ENCODE data around the gene DYRK4. TPM values are rescaled to one million over a fixed set of nuclear protein-coding genes. Genes with fewer than 3 reads are reported as not detected.
"Not testable (repeated sequence)": the region's sequence is repeated elsewhere in the genome, so short reads cannot be mapped to it uniquely, and the experiment has no call there.

The DYRK4 gene, protein sequence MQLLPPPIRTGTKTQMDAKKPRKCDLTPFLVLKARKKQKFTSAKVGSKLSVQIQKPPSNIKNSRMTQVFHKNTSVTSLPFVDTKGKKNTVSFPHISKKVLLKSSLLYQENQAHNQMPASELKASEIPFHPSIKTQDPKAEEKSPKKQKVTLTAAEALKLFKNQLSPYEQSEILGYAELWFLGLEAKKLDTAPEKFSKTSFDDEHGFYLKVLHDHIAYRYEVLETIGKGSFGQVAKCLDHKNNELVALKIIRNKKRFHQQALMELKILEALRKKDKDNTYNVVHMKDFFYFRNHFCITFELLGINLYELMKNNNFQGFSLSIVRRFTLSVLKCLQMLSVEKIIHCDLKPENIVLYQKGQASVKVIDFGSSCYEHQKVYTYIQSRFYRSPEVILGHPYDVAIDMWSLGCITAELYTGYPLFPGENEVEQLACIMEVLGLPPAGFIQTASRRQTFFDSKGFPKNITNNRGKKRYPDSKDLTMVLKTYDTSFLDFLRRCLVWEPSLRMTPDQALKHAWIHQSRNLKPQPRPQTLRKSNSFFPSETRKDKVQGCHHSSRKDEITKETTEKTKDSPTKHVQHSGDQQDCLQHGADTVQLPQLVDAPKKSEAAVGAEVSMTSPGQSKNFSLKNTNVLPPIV
- total RNA-seq: 10 to 100 TPM; 10.9 to 16.6 TPM
- polyA plus RNA-seq (2013, experiment 1 of 2): 35.1 TPM
- 35.8 TPM for polyA plus RNA-seq (2013, experiment 2 of 2)
- long read RNA-seq, experiment 1, partial matches to known transcripts: 0 of 2 reads
- long read RNA-seq, experiment 1, other reads (novel, unspliced or antisense): 0 of 2 reads
- long read RNA-seq, experiment 2, partial matches to known transcripts: 0 of 1 reads
- long read RNA-seq, experiment 2, other reads (novel, unspliced or antisense): 0 of 1 reads
- long read RNA-seq, experiment 3, partial matches to known transcripts: 4 of 6 reads
- long read RNA-seq, experiment 3, other reads (novel, unspliced or antisense): 0 of 6 reads
- long read RNA-seq, experiment 4, partial matches to known transcripts: 6 of 18 reads
- long read RNA-seq, experiment 4, other reads (novel, unspliced or antisense): 8 of 18 reads

DNA sequence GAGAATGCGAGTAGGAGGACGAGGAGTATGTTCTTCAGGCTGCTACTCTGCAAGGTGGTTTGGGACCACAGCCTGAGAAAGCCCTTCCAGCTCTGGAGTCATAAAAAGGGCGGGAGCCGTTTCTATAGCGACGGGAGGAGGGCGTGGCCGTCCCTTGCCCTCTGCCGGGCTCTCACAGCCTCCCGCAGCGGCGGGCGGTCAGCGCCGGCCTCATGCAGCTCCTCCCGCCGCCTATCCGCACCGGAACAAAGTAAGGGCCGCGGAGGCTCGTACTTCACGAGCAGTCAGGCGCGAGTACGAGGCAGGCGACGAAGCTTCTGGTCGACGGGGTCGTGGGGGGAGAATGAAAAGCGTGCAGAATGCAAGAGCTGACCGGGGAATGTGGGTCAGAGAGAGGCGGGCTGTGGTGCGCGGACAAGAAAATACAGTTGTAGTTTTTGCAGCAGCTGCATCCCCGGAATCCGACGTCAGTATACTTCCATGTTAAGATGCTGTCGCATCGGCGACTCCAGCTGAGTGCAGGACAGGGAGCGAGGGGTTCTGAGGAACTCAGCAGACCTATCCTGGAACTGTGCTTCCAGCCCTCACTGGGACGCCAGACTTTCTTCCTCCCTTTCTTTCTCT lies at the start of gene DYRK4:
Gene DYRK4 (plus strand): TSS at position 175 of the 624 bp plus-strand sequence. CDS start 38 bp downstream, at position 213.
- peaks cover 42% of the 10 kb centered on the region for H3K27me3 Mint-ChIP-seq (ENCODE audit: insufficient read depth)
- H3K4me1 ChIP-seq (ENCODE audit: control insufficient read depth, insufficient read depth, low read length): no peaks in the 10 kb centered on the region
- H3K4me1 Mint-ChIP-seq: peaks cover 8% of the 10 kb centered on the region
- H3K9me3 Mint-ChIP-seq: no peaks in the 10 kb centered on the region
- no peak within 1 kb of the TSS for H3K9ac ChIP-seq (ENCODE audit: extremely low read depth, low read length, poor library complexity, severe bottlenecking)
- TF ChIP-seq, protein P1, sequence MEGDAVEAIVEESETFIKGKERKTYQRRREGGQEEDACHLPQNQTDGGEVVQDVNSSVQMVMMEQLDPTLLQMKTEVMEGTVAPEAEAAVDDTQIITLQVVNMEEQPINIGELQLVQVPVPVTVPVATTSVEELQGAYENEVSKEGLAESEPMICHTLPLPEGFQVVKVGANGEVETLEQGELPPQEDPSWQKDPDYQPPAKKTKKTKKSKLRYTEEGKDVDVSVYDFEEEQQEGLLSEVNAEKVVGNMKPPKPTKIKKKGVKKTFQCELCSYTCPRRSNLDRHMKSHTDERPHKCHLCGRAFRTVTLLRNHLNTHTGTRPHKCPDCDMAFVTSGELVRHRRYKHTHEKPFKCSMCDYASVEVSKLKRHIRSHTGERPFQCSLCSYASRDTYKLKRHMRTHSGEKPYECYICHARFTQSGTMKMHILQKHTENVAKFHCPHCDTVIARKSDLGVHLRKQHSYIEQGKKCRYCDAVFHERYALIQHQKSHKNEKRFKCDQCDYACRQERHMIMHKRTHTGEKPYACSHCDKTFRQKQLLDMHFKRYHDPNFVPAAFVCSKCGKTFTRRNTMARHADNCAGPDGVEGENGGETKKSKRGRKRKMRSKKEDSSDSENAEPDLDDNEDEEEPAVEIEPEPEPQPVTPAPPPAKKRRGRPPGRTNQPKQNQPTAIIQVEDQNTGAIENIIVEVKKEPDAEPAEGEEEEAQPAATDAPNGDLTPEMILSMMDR (conservative IDR thresholded peaks at IDR 0.05): no peak
- no peak within 1 kb of the TSS for H3K4me3 ChIP-seq (ENCODE audit: low read length)
- H3K36me3 Mint-ChIP-seq (ENCODE audit: low read depth): peaks cover 4% of the 10 kb centered on the region
- peaks cover 16% of the 10 kb centered on the region for H3K36me3 ChIP-seq (ENCODE audit: control insufficient read depth, insufficient read depth, low read length)
- peak within 1 kb of the TSS; percentile 82 for H3K27ac Mint-ChIP-seq
- H3K27me3 ChIP-seq (ENCODE audit: control insufficient read depth, insufficient read depth, low read length, poor library complexity, severe bottlenecking): peaks cover 19% of the 10 kb centered on the region
- no peaks in the 10 kb centered on the region for H3K9me3 ChIP-seq (ENCODE audit: control insufficient read depth, low read length)
- WGBS, 2 experiments (ENCODE audit: insufficient coverage in 1 of 2, insufficient read length in 1 of 2): 33 to 50% methylated on average over 18 to 44 of the region's 44 CpGs
- H3K27ac ChIP-seq (ENCODE audit: low read depth, low read length): no peak within 1 kb of the TSS
- peak; percentile 99 for DNase-seq
- peak within 1 kb of the TSS; percentile 60 for H3K4me3 Mint-ChIP-seq

DNA sequence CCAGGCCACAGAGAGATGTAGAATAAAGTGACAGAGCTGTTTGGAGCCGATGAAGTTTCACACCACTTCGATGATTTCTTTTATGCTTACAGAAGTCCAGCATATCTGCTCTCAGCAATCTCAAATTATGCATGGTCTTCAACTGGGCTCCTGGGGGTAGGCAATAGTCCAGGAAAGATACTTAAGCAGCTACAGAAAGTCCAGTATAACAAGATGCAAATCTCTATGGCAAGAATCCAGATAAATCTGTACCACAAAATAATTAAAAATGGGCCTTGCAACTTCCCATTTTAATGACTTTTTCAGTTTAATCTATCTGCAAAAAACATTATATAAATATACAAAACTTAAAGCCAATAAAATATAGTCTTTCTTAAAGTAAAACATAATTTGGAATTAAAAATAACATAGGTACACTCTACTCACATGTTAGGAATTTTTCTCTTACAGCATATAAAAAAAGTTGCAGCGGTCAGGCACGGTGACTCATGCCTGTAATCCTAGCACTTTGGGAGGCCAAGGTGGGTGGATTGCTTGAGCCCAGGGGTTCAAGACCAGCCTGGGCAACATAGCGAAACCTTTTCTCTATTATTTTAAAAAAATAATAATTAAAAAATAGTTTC lies 43.8 kb upstream of the DYRK4 start:
- Histone ChIP-seq H3K27ac (ENCODE audit: low read depth, low read length) (no peak overlapping the region), H3K9ac (ENCODE audit: extremely low read depth, low read length, poor library complexity, severe bottlenecking) (no peak overlapping the region), H3K9me3 (ENCODE audit: control insufficient read depth, low read length) (peaks cover 5% of the 10 kb centered on the region), H3K4me1 (ENCODE audit: control insufficient read depth, insufficient read depth, low read length) (no peaks in the 10 kb centered on the region), H3K36me3 (ENCODE audit: control insufficient read depth, insufficient read depth, low read length) (peaks cover 32% of the 10 kb centered on the region), H3K27me3 (ENCODE audit: control insufficient read depth, insufficient read depth, low read length, poor library complexity, severe bottlenecking) (no peaks in the 10 kb centered on the region), H3K4me3 (ENCODE audit: low read length) (no peak overlapping the region)
- no peak overlapping the region for H3K4me3 Mint-ChIP-seq
- 92% methylated on average over 4 of the region's 5 CpGs; no CpG with 5 or more reads in 1 of the 2 experiments for WGBS, 2 experiments (ENCODE audit: insufficient coverage in 1 of 2, insufficient read length in 1 of 2)
- peaks cover 51% of the 10 kb centered on the region for H3K36me3 Mint-ChIP-seq (ENCODE audit: low read depth)
- H3K27ac Mint-ChIP-seq: no peak overlapping the region
- H3K9me3 Mint-ChIP-seq: peaks cover 13% of the 10 kb centered on the region
- TF ChIP-seq, protein P1 (conservative IDR thresholded peaks at IDR 0.05): no peak
- DNase-seq: no peak
- no peaks in the 10 kb centered on the region for H3K4me1 Mint-ChIP-seq
- H3K27me3 Mint-ChIP-seq (ENCODE audit: insufficient read depth): no peaks in the 10 kb centered on the region

DNA sequence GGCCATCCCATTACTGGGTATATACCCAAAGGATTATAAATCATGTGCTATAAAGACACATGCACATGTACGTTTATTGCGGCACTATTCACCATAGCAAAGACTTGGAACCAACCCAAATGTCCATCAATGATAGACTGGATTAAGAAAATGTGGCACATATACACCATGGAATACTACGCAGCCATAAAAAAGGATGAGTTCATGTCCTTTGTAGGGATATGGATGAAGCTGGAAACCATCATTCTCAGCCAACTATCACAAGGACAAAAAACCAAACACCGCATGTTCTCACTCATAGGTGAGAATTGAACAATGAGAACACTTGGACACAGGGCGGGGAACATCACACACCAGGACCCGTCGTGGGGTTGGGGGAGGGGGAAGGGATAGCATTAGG lies 38.6 kb upstream of the DYRK4 start:
- H3K9ac ChIP-seq (ENCODE audit: extremely low read depth, low read length, poor library complexity, severe bottlenecking); H3K27ac Mint-ChIP-seq; H3K4me1 Mint-ChIP-seq; H3K27me3 ChIP-seq (ENCODE audit: control insufficient read depth, insufficient read depth, low read length, poor library complexity, severe bottlenecking); H3K9me3 Mint-ChIP-seq; H3K27me3 Mint-ChIP-seq (ENCODE audit: insufficient read depth); H3K4me3 ChIP-seq (ENCODE audit: low read length); DNase-seq; H3K4me3 Mint-ChIP-seq; H3K4me1 ChIP-seq (ENCODE audit: control insufficient read depth, insufficient read depth, low read length); H3K27ac ChIP-seq (ENCODE audit: low read depth, low read length); H3K9me3 ChIP-seq (ENCODE audit: control insufficient read depth, low read length): not testable (repeated sequence)
- H3K36me3 Mint-ChIP-seq (ENCODE audit: low read depth): peaks cover 45% of the 10 kb centered on the region
- peaks cover 37% of the 10 kb centered on the region for H3K36me3 ChIP-seq (ENCODE audit: control insufficient read depth, insufficient read depth, low read length)
- 94% methylated on average over 6 of the region's 7 CpGs; no CpG with 5 or more reads in 1 of the 2 experiments for WGBS, 2 experiments (ENCODE audit: insufficient coverage in 1 of 2, insufficient read length in 1 of 2)

Measured in endodermal cell (in vitro differentiated cells).